ENCODE data around the gene STRBP.

GRCh38 chr9:123239726-123240125 is 28.7 kb downstream of the STRBP start:
- TF ChIP-seq, protein P1, sequence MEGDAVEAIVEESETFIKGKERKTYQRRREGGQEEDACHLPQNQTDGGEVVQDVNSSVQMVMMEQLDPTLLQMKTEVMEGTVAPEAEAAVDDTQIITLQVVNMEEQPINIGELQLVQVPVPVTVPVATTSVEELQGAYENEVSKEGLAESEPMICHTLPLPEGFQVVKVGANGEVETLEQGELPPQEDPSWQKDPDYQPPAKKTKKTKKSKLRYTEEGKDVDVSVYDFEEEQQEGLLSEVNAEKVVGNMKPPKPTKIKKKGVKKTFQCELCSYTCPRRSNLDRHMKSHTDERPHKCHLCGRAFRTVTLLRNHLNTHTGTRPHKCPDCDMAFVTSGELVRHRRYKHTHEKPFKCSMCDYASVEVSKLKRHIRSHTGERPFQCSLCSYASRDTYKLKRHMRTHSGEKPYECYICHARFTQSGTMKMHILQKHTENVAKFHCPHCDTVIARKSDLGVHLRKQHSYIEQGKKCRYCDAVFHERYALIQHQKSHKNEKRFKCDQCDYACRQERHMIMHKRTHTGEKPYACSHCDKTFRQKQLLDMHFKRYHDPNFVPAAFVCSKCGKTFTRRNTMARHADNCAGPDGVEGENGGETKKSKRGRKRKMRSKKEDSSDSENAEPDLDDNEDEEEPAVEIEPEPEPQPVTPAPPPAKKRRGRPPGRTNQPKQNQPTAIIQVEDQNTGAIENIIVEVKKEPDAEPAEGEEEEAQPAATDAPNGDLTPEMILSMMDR (conservative IDR thresholded peaks at IDR 0.05; ENCODE audit: low read depth, low read length): no peak
- TF ChIP-seq BHLHE40 (IDR thresholded peaks at IDR 0.05; ENCODE audit: low read depth, low read length) (no peak), POLR2A (IDR thresholded peaks at IDR 0.05; ENCODE audit: low read depth, low read length) (no peak), MAFK (IDR thresholded peaks at IDR 0.05; ENCODE audit: low read depth, low read length) (no peak), CHD1 (IDR thresholded peaks at IDR 0.05; ENCODE audit: low read depth, low read length) (no peak), RAD21 (IDR thresholded peaks at IDR 0.05; ENCODE audit: low read length) (no peak), SMC3 (IDR thresholded peaks at IDR 0.05; ENCODE audit: low read depth, low read length) (no peak), RCOR1 (IDR thresholded peaks at IDR 0.05; ENCODE audit: insufficient replicate concordance, low read length) (no peak), RFX5 (IDR thresholded peaks at IDR 0.05; ENCODE audit: low read depth, low read length) (no peak), USF2 (IDR thresholded peaks at IDR 0.05; ENCODE audit: low read depth, low read length) (no peak), ELK1 (IDR thresholded peaks at IDR 0.05; ENCODE audit: borderline replicate concordance, low read depth, low read length) (no peak), FOS (IDR thresholded peaks at IDR 0.05; ENCODE audit: low read depth, low read length) (no peak), CEBPB (IDR thresholded peaks at IDR 0.05; ENCODE audit: low read depth, low read length) (no peak), MXI1 (IDR thresholded peaks at IDR 0.05; ENCODE audit: borderline replicate concordance, low read depth, low read length) (no peak)

All from IMR-90 (cell line).